NCI-H2227 (cell line): ENCODE measurements around the gene JMJD1C.
"Not testable (repeated sequence)": the region's sequence is repeated elsewhere in the genome, so short reads cannot be mapped to it uniquely, and the experiment has no call there.

ENCODE experiments used
- DNase-seq: peaks from one replicate; lab custom pipeline; 2025; ENCODE audit not compliant: unreplicated experiment; lab: John Stamatoyannopoulos, UW

Gene JMJD1C

DNA sequence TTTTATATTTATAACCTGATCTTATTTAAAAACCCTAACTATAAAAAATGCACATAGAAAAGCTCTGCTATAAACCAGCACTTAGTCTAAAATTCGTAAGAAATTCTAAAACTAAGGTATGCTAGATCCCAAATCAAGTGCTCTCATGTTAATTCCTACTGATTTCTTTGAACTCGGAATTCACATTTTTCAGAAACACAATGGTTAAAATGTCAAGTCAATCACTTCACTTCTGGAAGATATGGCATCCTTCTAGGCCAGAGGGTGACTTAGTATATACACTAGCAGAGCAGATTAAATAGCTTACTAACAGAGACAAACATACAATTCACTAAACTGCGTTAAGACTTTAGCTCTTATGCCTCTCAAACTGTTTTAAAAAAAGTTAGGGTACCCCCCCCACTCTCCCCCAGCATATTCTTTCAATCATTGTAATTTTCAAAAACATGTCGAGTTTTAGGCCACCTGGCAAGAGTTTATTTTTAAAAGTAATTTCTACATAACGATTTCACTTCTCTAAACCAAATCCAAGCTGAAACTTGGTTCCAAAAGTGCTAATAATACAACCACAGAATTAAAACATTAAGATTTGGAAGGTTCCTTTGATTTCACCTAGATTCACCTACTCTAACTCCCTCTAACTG lies 203.2 kb downstream of the JMJD1C start:
- DNase-seq = no peak

DNA sequence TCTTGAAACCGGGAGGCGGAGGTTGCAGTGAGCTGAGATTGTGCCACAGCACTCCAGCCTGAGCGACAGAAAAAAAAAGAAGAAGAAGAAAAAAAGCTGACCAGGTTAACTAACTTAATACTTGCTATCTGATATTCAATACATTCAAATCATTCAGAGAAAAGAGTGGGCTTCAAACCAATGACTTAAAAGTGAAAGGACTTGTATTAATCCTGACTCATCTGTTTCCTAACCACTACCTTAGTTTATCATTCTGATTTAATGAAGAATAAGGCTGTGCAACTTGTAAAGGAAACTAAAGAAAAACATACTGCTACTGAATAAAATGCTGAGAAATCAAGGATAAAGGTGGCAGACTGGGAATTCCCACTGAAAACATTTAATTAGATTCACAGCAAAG lies 204.3 kb downstream of the JMJD1C start:
- no peak for DNase-seq

DNA sequence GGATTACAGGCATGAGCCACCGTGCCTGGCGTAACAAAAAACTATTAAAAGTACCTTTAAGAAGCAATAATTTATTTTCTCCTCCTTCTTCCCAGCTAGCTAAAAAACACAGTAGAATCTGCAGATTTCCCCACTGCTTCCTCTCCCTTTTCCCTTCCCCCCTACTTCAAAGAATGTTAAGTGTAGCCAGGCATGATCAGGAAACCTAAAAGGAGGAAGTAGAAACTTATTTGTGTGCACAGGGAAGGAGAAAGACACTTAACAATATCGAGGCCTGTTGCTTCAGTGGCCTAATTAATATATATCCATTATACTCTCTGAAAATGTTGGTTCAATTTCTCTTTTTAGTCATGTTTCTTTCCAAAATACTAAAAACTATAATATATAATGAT lies 204.9 kb downstream of the JMJD1C start:
- no peak for DNase-seq

DNA sequence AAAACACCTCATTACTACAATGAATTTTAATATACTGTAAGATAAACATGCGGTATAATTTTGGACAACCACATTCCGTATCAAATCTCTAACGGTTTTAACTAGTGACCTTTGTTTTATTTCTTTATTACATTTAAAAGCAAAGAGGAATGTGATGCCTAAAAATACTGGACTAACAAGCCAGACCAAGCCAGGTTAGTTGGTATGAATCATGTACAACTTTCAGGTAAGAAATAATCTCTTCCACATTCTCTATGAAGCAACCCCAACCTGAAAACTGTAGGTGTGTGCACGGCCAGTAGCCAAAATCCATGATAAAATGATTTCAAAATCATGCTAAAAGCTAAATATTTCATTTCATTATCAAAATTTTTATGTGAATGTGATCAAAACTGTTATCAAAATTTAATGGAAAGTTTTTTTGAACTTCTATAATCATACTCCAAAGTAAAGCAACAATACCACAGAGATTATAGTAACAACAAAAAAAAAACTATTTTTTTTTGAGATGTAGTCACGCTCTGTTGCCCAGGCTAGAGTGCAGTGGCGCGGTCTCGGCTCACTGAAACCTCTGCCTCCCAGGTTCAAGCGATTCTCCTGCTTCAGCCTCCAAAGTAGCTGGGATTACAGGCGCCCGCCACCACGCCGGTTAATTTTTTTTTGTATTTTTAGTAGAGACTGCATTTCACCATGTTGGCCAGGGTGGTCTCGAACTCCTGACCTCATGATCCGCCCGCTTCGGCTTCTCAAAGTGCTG lies 205.5 kb downstream of the JMJD1C start:
- no peak for DNase-seq

DNA sequence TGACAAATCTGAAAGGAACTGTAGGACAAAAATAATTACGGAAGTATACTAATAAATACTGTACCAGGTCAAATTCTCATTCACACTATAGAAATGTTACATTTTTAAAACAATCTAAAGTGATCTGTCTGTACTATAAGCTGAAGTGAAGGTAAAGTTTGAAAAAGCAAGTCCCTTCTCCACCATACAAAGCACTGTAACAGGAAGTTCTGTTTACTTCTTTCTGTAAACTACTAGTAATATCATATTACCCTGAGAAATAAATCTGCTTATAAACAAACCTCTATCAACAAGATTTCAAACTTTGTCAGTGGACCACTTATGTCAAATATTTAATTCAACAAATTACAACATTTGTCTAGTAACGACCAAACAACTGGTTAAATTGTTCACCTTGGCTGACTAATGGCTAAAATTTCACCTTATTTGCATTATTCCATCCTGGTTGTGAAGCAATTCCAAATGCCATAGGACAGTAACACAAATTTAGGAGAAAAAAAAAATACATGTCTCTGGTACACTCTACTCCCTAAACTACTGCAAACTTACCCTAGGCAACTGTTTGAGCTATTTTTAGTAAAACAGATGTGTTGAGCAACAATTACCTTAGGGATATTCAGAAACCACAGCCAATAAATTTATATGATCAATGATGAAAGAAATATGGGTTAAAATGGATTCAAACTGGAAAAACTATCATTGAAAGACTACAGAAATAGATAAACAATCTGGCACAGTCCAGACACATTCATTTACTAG lies 206.7 kb downstream of the JMJD1C start:
- no peak for DNase-seq

DNA sequence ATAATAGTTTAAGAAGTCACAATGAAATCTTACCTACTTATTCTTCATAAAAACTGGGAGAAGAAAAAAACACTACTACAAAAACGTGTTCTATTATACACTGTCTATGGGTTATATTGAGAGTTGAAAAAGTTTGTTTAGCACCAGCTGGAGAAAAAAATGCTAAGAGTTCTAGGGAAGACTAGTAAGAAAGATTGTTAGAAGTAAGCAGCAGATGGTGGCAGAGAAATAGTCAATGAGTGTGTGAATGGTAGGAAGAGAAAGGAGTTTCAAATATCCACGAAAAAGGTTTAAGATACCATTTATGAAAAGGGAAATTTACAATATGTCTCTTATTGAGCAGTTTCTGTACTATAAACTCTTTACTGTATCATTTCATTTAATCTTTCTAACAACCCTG lies 208.0 kb downstream of the JMJD1C start:
- DNase-seq = no peak

DNA sequence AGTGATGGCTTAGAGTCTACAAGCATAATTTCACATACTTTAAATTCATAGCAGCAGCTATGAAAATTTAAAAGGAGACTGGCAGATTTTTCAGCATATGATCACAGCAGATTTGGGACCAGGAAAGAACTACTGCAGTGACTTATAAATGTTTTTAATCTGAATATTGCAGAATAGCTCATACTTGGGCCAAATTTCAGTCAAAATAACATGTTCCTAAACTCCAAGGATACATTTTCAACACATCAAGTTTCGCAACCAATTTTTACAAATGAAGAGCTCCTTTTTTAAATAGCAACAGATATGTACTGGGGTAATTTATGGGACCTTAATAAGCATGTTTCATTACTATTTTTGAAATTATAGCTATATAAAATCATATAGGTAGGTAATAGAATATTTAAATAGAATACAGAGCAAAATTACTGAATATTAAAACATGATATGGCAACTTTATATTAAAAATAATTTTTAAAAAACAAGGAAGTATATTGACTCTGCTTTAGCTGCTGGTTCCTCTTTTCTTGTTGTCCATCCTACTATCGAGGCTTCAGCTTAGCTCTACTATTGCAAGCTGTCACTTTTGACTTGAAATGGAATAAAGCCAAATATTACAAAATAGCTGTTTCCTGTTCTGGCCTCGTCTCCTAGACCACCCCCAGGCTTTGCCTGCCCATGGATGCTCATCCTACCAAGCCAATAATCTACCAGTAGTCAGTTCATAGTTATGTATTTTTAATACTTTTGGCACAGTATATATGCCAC lies 209.6 kb downstream of the JMJD1C start:
- DNase-seq = no peak

DNA sequence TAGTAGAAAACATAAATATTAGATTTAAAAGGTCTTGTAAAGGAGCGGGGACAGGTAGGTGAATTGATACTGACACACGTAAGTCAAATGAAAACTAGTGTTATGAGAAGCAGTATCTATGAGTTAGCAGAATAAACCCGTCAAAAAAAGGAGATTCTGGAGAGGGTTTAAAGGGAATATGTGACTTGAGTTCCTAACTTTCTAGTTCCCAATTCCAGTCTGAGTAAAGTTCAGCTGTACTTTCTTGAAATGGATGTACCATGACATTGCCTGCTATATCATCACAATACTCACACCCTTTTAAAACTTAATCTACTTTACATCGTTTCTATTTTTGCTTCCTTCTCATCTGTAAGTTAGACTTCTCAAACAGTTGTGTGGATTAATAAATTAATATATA lies 210.5 kb downstream of the JMJD1C start:
- DNase-seq = no peak

DNA sequence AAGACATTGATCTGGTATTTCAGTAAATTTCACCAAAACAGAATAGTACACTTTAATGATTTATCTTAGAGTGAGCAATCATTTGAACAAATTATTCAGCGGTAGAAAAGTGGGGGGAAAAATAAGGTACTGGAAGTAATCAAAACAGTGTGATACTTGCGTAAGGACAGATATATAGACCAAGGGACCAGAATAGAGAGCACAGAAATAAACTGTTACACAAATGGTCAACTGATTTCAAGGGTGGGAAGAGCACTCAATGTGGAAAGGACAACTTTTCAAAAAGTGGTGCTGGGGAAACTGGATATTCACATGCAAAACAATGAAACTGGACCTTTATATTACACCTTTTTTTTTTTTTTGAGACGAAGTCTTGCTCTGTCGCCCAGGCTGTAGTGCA lies 212.7 kb downstream of the JMJD1C start:
- DNase-seq = no peak

DNA sequence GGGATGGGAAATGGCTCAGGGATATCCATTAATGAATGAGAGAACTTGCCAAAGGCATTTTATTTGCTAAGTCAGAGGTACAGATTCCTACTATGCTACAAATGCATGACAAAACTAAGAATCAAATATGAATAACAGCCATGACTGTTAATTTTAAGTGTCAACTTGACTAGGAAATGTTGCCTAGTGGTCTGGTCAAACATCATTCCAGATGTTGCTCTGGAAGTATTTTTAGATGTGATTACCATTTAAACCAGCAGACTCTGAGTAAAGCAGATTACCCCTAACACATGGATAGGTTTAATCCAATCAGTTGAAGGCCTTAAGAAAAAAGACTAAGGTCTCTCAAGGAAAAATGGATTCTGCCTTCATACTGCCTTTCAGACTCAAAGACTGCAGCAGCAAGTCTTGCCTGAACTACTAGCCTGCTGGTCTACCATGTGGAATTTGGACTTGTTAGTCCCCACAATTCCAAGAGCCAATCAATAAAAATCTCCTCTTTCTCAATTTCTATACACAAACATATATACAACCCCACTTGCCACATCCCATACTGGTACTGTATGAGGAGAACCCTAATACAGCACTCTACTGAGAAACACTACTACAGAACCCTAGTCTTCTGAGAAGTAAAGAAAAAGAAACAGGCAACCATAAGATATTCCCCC lies 213.5 kb downstream of the JMJD1C start:
- no peak for DNase-seq

DNA sequence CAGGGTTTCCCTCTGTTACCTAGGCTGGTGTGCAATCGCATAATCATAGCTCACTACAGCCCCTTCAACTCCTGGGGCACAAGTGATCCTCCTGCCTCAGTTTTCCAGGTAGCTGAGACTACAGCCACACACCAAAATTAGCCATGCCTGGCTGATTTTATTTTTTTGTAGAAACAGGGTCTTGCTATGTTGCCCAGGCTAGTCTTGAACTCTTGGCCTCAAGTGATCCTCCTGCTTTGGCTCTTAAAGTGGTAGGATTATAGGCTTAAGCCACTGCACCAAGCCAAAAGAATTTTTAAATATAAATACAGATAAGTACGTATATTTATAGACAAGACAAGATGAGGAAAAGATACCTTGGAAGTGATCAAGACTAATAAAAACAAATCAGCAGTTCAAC lies 215.7 kb downstream of the JMJD1C start:
- no peak for DNase-seq

DNA sequence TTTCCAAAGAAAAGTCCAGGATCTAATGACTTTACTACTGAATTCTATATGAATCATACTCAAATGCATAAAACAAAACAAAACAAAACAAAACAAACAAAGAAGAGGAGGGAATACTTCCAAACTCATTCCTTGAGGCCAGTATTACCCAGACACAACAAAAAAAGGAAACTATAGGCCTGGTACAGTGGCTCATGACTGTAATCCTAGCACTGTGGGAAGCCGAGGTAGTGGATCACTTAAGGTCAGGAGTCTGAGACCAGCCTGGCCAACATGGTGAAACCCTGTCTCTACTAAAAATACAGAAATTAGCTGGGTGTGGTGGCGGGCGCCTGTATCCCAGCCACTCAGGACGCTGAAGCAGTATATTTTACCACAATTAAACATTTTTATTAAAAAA lies 218.0 kb downstream of the JMJD1C start:
- DNase-seq = no peak

DNA sequence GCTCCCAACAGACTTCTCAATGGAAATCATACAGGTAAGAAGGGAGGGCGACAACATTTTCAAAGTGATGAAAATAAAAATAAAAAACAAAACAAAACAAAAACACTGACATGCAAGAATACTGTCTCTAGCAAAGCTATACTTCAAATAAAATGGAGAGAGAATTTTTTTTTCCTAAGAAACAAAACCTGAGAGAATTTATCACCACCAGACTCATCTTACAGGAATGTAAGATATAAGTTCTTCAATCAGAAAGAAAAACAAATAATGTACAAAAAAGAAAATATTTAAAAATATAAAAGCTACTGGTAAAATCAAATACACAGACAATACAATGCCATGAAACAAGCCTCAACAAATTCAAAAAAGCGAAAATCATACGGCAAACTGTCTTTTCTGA lies 219.4 kb downstream of the JMJD1C start:
- no peak for DNase-seq

DNA sequence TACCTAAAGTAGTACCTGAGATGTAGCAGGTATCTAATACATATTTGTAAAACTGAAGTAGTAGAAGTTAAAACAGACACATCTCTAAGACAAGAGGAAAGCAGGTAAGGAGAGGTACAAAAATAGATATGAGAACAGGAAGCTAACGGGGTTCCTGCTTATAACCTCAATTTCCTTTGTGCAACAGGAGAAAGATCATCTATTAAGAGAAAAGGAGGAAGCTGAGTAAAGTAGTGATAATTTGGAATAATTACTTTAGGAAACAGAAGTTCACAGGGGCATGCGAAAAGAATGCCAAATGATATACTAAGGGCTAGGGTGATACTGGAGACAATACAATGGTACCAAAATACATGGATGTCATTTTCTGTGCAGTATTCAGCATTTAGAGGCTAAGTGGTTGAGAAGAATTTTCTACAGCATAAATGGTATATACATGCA lies 223.9 kb downstream of the JMJD1C start:
- no peak for DNase-seq

DNA sequence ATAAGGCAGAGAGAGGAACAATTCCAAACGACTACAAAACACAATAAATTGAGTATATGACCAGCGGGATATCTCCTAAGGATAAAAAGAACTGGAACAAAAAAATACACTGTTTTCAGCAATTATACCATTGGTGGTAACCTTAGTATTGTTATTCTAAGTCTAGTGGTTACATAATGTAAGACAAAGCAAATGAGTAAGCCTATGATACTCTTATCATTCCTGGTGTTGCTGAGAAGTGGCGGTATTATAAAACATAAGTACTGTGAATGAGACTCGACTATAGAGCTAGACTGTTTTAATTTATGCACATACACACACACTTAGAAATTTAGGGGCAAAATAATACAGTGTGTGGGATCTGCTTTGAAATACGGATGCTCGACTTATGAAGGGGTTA lies 225.0 kb downstream of the JMJD1C start:
- DNase-seq = no peak

DNA sequence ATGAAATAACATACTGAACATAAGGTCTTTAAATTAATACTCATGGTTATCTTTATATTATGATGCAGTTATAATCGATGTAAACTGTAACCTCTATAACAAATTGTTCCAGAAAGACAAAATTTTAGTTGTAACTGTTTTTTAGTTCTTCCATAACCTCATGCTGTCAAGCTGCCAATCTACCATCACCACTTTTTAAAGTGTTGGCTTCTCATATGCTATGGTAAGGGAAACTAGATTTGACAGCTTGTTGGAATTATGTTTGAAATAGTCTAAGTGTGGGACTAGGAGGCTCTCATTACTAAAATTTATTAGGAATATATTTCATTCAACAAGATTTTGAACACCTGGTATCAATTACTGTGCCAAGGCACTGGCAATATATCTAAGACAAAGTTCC lies 227.3 kb downstream of the JMJD1C start:
- no peak for DNase-seq

DNA sequence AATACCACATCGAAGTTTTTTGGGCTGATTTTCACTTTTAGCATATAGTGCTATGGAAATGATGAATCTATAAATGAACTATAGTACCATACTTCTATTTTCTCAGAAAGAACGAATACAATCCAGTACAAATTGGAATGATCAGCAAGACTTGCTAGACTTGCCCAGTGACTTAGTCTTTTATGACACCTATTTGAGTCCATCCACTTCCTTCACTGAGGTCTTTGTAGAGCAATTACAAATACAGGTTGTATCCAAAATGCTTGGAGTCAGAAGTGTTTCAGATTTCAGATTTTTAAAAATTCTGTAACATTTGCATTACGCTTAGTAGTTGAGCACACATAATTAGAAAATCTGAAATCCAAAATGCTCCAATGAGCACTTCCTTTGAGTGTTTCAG lies 228.4 kb downstream of the JMJD1C start:
- DNase-seq = no peak

DNA sequence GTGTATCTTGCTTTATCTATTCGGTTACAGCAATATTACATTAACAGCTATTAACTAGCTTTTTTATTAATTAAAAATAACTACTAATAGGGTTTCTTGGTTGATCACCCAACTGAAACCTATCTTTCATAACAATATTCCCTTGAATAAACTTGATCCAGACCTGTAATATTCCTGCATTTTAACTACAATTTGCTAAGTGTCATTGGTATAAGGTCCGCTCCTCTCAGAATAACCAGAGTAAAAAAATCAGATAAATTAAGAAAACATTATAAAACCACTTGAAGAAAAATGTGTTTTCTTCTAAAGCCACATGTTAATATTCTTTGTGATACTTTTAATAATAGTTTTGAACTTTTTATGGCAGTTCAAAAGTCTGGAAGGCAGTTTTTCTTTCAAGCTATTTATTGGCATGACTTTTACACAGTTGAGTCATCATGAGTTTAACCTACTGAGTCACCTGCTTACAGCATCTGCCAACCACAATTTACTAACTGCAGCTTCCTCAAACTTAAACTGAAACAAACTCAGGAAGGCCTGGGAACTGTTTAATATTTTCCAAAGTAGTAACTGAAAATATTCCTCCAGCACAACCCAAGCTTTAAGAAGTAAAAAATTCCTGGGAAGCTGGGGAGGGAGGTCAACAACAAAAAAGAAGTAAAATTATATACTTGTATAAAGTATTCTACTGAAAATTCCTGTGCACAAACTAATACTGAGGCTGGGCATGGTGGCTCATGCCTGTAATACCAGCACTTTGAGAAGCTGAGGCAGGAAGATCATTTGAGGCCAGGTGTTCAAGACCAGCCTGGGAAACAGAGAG lies 229.5 kb downstream of the JMJD1C start:
- DNase-seq = no peak

DNA sequence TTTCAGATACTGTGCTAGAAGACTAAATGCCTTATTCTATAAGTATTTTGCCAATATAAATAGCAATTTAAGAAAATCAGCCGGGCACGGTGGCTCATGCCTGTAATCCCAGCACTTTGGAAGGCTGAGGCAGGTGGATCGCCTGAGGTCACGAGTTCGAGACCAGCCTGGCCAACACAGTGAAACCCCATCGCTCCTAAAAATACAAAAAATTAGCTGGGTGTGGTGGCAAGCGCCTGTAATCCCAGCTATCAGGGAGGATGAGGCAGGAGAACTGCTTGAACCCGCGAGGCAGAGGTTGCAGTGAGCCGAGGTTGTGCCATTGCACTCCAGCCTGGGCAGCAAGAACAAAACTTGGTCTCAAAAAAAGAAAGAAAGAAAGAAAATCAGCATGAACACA lies 230.6 kb downstream of the JMJD1C start:
- not testable (repeated sequence) for DNase-seq

DNA sequence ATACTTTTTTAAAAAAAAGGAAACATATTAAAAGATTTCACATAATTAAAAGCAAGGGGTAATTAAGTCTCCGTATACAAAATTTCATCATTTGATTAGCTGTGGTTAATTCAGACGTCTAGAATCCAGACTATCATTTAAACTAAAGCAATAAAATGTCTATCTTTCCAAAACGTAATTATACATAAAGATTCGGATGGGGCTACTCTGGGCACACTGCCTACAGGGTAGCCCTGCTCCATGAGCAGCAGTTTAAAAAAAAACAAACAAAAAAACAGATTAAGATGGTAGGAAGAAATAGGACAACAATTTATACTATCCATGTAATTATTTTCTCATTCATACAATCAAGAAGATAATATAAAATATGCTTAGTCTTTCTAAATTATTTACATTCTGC lies 236.6 kb downstream of the JMJD1C start:
- DNase-seq = no peak
